ENCODE measurements around the gene LRRC4C. TPM values are rescaled to one million over a fixed set of nuclear protein-coding genes. Genes with fewer than 3 reads are reported as not detected.
A peak's percentile ranks its signal among the peaks of the same experiment; 100 is the strongest.

Gene LRRC4C
- total RNA-seq, 1 donor from 2014 or later, result 0.23 TPM

GRCh38 chr11:41281131-41281742 lies 178.2 kb downstream of the LRRC4C start:
- DNase-seq (ENCODE audit: low spot score) (no peak), ATAC-seq (no peak)

DNA sequence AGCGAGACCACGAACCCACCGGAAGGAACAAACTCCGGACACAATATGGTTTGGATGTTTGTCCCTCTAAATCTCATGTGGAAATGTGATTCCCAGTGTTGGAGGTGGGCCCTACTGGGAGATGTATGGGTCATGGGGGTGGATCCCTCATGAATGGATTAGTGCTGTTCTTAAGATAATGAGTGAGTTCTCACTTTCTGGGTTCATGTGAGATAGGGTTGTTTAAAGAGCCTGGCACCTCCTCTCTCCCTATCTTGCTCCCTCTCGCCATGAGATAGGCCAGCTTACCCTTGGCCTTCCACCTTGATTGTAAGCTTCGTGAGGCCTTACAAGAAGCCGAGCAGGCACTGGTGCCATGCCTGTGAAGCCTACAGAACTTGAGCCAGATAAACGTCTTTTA lies 184.6 kb downstream of the LRRC4C start:
- ATAC-seq, result no peak

DNA sequence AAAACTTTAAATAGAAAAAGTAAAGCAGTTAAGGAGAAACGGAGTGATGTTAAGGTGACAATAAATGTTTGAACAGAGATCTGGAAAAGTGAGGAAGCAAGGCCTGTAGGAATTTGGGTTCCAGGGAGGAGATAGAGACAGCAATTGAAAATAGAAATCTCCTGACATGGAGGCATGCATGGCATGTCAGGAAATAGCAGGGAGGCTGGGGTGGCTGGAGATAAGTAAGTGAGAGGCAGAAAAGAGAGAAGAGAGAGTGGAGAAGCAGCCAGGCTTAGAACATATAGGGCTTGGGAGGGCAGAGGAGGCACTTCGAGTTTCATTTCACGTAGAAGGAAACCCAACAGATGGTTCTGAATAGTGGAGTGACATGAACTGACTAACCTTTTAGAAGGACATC lies 185.5 kb downstream of the LRRC4C start:
- DNase-seq (ENCODE audit: low spot score) (no peak), ATAC-seq (no peak)

More for the DNA sequence above, 184.6 kb downstream of the LRRC4C start:
- no peak for DNase-seq (ENCODE audit: low spot score)

GRCh38 chr11:41267451-41267850 lies 192.0 kb downstream of the LRRC4C start:
- ATAC-seq, result no peak

GRCh38 chr11:41256041-41256440 lies 203.4 kb downstream of the LRRC4C start:
- no peak for DNase-seq (ENCODE audit: low spot score)
- no peak for ATAC-seq

More at GRCh38 chr11:41267451-41267850, 192.0 kb downstream of the LRRC4C start:
- no peak for DNase-seq (ENCODE audit: low spot score)

- DNase-seq (ENCODE audit: low spot score), result no peak
Observed at GRCh38 chr11:41254966-41255365, 204.5 kb downstream of the LRRC4C start.

DNA sequence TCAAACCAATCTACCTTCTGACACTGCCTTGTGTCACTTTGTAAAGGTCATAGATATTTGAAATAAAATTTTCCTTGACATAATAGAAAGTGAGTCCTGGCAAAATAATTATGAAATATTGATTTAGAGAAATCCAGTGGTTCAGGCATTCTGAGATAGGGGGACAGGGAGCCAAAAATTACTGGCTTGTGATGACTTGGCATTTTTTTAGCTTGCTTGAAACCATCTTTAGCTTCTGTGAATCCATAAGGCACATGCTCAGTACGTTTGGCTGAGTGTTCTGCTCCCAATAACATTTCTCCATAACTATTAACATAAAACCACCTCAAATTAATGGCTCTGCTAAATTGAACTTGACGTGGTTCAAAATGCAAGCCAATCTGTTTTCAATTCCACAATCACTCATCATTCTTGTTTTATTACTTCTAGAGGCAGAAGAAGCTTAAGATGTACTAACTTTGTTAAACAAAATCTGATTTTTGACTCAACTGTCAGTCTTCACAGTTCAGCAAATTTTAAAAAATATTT lies 209.0 kb downstream of the LRRC4C start:
- DNase-seq (ENCODE audit: low spot score) (no peak), ATAC-seq (no peak)

More at GRCh38 chr11:41254966-41255365, 204.5 kb downstream of the LRRC4C start:
- no peak for ATAC-seq

- no peak for DNase-seq (ENCODE audit: low spot score)
- no peak for ATAC-seq
Observed at GRCh38 chr11:41247621-41248020, 211.8 kb downstream of the LRRC4C start.

DNA sequence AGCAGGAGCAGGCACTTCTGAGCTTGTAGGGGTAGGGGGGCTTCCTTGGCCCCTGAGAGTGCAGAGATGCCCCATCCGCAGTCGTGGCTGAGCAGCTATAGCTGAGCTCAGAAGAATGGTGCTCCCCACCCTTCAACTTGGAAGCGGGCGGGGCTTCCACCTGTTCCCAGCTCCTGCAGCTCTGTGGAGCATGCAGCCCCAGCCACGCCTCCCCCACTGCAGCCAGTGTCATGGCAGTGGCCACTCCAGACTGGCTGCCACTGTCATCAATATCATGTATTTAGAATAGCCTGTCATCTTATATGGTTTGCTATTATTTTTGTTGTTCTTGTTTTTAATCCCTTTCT lies 213.1 kb downstream of the LRRC4C start:
- ATAC-seq (no peak), DNase-seq (ENCODE audit: low spot score) (no peak)

GRCh38 chr11:41245704-41246398 lies 213.6 kb downstream of the LRRC4C start:
- DNase-seq (ENCODE audit: low spot score), result peak; percentile 43
- peak; percentile 84 for ATAC-seq

DNA sequence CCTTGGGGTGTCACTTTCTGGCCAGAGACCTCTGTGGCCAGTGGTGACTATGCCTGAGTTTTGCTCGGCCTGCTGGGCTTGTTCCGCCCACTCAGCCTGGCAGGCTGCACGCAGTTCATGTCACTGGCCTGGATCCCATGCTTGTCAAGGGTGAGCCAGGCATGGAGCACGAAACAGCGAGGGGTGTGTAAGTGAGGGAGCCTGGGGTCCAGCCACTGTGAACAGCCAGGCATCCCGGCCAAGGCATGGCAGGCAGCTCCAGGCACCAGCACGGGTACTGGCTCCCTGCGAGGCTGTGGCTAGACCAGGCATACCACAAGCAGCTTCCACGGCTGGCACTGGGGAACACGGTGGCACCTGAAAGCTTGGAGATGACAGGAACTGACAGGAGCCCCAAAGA lies 214.3 kb downstream of the LRRC4C start:
- DNase-seq (ENCODE audit: low spot score) (peak; percentile 42), ATAC-seq (peak; percentile 57)

- DNase-seq (ENCODE audit: low spot score) (no peak), ATAC-seq (no peak)
Observed at GRCh38 chr11:41237382-41237781, 222.1 kb downstream of the LRRC4C start.

GRCh38 chr11:41235668-41236067 lies 223.8 kb downstream of the LRRC4C start:
- ATAC-seq (no peak), DNase-seq (ENCODE audit: low spot score) (no peak)

DNA sequence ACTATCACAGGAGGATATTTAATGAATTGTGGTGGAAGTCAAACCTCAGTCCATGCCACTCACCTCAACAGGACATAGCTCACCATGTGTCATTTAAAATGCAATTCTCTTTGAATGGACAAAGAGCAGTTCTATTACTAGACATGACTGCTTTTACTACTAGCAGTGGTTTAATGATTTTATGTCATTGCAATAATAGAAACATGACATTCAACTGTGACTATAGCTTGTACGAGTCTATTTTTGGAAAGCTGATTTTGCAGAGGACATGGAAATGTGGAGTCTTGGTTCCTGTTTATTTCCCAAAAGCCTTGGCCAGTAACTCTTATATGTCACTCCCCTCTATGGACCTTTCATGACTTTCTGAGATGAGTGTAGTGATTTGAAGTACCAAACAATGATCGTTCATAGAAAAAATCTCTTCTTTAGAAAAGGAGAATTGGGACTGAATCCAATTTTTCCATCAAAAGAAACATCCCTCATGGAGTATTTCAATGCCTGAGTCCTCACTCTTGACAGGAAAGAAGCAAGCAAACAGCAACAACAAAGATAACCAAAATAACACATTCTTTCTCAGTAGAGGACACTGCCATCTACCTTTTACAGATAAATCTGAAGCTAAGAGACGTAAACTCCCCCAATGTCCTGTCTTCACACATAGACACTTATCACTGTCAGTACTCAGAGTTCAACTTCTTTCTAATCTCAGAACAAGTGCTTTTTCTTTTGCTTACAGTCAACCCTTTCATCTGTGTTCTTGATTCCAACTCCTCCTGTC lies 233.4 kb downstream of the LRRC4C start:
- DNase-seq (ENCODE audit: low spot score) (no peak), ATAC-seq (no peak)

DNA sequence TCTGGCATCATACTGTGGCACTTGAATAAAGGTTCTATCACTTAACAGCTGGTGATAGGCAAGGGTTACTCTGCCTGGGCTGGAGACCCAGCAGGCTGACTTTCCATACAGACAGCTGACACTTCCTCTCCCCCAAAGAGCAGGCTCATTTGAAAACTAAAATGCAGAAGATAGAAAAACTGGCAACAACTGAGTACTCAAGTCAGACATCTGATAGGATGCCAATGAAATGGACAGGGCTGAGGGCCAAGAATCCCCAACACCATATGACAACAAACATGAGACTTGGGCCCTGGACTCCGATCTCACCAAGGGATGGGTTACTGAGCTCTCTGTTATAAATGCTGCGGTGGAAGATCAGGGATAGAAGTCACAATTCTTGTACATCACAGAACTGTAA lies 237.2 kb downstream of the LRRC4C start:
- no peak for DNase-seq (ENCODE audit: low spot score)

GRCh38 chr11:41206388-41206787 lies 253.1 kb downstream of the LRRC4C start:
- ATAC-seq (no peak), DNase-seq (ENCODE audit: low spot score) (no peak)

More for the DNA sequence above, 237.2 kb downstream of the LRRC4C start:
- no peak for ATAC-seq

- DNase-seq (ENCODE audit: low spot score), result no peak
- ATAC-seq, result peak; percentile 45
Observed at GRCh38 chr11:41201156-41201555, 258.3 kb downstream of the LRRC4C start.

GRCh38 chr11:41190437-41191082 lies 268.9 kb downstream of the LRRC4C start:
- no peak for DNase-seq (ENCODE audit: low spot score)
- no peak for ATAC-seq

DNA sequence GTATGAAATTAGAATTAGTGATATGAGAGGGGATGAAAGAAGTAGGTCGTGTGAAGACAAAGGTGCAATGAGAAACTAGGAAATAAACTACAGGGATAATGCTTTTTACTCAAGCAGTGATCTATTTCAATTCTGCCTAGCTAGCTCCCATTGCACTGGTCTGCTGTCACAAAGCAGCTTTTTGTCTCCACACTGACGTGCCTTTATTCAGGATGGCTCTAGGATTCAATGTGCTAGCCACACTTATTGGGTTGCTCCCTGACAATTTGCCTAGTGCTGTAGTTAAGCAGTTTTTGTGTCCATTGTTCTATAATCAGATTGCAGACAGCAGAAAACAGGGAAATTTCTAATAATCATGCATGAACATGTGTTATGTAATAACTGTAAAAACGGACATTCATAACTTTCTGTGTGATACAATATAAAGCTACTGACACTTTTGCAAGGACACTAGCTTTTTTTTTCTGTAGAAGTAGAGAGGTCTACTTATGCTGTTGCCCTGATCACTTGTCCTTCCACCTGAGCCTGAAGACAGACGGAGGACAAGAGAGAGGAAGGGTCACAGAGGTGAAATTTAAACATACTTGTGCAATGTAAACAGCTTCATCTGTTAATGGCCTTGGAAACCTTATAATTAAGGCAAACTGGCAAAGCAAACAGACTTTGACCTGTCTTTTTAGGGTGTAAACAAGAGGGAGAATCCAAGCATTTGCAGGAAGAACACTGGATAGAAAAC lies 269.6 kb downstream of the LRRC4C start:
- peak; percentile 12 for ATAC-seq
- no peak for DNase-seq (ENCODE audit: low spot score)

- ATAC-seq (no peak), DNase-seq (ENCODE audit: low spot score) (no peak)
Observed at GRCh38 chr11:41177791-41178190, 281.7 kb downstream of the LRRC4C start.

Measured in left lobe of liver (tissue), 2 donors.